ENCODE data around the gene RBCK1.
"Not testable (repeated sequence)": the region's sequence is repeated elsewhere in the genome, so short reads cannot be mapped to it uniquely, and the experiment has no call there.

Gene RBCK1

GRCh38 chr20:376750-377149, 31.3 kb upstream of the RBCK1 start:
- no peak for DNase-seq

GRCh38 chr20:377578-377977, 30.5 kb upstream of the RBCK1 start:
- not testable (repeated sequence) for DNase-seq

DNA sequence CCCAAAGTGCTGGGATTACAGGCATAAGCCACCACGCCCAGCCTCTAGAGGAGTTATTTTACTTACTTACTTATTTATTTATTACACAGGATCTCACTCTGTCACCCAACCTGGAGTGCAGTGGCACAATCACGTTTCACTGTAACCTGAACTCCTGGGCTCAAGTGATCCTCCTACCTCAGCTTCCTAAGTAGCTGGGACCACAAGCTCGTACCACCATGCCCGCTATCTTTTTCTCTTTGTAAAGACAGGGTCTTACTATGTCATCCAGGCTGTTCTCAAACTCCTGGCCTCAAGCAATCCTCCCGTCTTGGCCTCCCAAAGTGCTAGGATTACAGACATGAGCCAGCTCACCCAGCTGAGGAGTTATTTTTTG, 29.1 kb upstream of the RBCK1 start:
- DNase-seq: no peak

GRCh38 chr20:380763-381580, 27.1 kb upstream of the RBCK1 start:
- peak; percentile 65 for DNase-seq

- peak; percentile 59 for DNase-seq
These were observed 26.4 kb upstream of the RBCK1 start for GRCh38 chr20:381581-382290.

- no peak for DNase-seq
These were observed 25.6 kb upstream of the RBCK1 start for GRCh38 chr20:382291-383115.

- DNase-seq: no peak
These were observed 24.2 kb upstream of the RBCK1 start for GRCh38 chr20:383889-384288.

- no peak for DNase-seq
These were observed 23.4 kb upstream of the RBCK1 start for GRCh38 chr20:384723-385122.

DNA sequence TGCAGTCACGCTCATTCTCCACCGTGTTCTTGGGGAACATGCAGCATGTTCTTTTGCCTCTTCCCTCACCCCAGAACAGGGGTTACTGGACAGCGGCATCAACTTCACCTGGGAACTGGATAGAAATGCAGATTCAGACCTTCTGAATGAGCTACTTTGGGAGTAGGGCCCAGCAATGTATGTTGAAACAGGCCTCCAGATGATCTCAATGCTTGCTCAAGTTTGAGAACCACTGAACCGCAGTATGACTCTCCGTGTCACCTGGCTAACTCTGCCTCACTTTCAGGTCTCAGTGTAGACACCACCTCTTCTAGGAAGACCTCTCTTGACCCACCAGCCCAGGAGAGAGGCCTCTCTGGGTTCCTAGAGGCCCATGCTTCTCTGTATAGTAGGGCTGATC, 22.7 kb upstream of the RBCK1 start:
- no peak for DNase-seq

- not testable (repeated sequence) for DNase-seq
These were observed 21.5 kb upstream of the RBCK1 start for GRCh38 chr20:386634-387033.

DNA sequence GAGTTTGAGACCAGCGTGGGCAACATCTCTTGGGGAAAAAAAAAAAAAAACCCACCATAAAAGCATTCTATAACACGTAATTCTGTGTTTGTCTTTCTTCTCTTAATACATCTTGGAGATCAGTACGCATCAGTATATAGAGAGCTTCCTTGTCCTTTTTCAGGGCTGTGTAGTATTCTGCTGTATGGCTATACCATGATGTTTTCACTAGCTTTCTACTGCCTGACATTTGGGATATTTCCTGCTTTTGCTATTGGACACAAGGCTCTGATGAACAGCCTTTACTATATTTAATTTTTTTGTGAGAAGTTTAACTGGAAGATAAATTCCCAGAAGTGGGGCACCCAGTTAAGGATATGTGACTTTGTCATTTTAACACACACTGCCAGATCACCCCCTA, 20.6 kb upstream of the RBCK1 start:
- DNase-seq: no peak

DNA sequence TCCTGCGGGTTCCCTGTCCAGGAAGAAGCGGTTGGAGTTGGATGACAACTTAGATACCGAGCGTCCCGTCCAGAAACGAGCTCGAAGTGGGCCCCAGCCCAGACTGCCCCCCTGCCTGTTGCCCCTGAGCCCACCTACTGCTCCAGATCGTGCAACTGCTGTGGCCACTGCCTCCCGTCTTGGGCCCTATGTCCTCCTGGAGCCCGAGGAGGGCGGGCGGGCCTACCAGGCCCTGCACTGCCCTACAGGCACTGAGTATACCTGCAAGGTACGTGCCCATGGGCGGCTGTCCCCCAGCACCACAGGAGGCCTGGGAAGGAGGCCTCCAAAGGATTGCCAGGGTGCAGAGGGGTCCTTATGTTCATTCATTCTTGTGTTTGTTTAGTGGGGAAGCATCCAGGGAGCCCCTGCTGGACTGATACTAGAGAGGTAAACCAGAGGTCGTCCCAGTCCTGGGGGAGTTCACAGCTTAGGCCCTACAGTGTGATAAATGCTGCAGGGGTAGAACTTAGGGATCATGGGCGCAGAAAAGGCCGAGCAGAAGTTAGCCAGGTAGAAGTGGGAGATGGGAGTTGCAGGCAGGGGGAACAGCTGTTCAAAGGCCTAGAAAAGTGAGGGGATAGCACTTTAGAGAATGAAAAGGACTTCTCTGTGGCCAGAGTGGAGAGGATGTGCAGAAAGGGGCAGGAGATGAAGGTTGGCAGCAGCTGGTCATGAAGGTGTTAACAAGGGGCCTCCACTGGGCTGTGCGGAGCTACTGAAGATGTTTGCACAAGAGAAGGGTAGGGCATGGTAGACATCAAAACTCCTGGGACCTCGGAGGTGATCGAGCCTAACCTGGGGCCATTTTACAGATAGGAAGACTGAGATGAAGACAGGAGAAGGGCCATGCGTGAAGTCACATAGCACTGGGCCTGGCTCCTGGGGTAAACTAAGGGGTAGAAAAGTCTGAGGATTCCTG, 19.8 kb upstream of the RBCK1 start:
- no peak for DNase-seq

DNA sequence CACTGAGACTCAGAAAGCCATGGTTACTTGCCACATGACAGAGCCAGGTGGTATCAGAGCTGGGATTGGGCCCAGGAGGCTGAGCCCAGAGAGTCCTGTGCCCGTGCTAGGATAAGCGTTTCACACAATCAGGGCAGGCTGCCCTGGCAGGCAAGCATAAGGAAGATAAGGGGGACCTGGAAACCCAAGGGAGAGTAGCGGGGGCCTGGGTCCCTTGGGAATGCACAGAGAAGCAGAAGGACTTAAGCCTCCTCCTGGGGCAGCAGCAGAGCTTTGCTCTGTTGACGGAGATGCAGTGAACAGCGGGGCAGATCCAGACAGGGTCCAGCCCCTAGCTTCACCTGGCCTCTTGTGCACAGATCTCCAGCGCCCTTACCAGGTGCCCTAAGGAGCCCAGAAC, 18.9 kb upstream of the RBCK1 start:
- no peak for DNase-seq

DNA sequence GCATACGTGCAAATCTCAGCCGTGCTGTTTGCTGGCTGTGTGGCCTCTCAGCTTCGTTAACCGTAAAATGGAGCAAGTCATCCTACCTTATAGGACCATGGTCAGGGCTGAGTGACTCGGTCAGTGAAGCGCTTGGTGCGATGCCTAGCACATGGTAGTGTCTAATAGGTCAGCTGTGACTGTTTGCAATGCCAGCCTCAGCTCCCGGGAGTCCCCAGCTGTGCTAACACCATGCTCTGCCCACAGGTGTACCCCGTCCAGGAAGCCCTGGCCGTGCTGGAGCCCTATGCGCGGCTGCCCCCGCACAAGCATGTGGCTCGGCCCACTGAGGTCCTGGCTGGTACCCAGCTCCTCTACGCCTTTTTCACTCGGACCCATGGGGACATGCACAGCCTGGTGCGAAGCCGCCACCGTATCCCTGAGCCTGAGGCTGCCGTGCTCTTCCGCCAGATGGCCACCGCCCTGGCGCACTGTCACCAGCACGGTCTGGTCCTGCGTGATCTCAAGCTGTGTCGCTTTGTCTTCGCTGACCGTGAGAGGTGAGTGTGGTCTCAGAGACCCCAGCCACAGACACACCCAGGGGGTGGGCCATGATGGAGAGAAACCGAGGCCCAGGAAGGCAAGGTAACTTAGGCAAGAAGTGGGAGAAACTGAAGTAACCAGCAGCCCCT, 16.9 kb upstream of the RBCK1 start:
- DNase-seq: no peak

DNA sequence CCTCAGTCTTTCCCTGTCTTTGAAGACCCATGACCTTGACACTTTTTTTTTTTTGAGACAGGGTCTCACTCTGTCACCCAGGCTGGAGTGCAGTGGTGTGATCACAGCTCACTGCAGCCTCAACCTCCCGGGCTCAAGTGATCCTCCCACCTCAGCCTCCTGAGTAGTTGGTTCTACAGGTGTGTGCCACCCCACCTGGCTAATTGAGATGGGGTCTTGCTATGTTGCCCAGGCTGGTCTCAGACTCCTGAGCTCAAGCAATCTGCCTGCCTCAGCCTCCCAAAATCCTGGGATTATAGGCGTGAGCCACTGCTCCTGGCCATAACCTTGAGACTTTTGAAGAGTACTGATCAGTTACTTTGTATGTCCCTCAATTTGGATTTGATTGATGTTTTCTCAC, 14.8 kb upstream of the RBCK1 start:
- not testable (repeated sequence) for DNase-seq

- no peak for DNase-seq
These were observed 11.9 kb upstream of the RBCK1 start for GRCh38 chr20:396252-396618.

GRCh38 chr20:396619-397431, 11.3 kb upstream of the RBCK1 start:
- no peak for DNase-seq

DNA sequence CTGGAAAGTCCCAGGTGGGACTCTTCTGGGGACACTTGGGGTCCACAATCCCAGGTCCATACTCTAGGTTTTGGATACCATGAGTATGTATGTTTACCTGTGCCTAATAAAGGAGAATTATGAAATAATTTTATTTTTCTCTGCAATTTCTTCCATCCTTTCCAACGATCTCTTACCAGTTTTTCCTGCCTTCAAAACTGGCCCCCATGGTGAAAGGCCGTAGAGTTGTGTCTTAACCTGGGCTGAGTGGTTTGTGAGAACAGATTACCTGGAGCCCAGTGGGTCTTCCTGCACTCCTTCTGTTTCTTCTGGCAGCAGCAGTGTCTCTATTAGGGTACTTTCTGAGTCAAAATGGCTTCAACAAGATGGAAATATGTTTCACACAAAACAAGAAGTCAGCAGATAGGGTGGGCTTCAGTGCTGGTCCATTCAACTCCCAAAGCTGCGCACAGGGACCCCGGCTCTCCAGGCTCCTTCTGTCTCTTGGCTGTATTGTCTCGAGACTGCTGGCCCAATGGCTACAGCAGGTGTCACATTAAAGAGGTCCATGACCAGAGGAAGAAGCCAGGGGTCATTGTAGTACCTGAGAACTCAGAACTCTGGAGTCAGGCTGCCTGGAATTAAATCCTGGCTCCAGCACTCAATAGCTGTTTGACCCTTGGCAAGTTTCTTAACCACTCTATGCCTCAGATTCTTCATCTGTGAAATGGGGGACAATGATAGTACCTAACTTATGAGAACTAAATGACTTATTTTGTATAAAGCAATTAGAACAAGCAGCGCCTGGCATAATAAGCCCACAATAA, 10.5 kb upstream of the RBCK1 start:
- DNase-seq: no peak

DNA sequence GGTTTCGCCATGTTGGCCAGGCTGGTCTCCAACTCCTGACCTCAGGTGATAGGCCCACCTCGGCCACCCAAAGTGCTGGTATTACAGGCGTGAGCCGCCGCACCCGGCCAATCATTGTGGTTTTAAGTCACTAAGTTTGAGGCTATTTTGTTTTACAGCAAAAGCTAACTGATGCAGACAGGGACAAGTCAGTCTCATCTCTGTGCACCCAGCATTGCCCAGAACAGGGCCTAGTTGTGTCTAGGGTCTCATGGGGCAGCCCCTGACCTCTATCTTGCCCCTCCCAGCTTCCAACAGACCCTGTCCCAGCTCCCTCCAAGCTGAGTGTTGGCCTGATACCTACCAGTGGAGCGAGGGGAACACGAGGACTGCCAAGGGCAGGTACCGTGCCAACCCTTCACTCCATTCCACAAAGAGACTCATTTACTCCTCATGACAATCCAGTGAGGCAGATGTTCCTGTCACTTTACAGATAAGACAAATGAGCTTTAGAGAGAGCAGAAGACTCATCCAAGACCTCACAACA, 8.9 kb upstream of the RBCK1 start:
- DNase-seq: no peak

DNA sequence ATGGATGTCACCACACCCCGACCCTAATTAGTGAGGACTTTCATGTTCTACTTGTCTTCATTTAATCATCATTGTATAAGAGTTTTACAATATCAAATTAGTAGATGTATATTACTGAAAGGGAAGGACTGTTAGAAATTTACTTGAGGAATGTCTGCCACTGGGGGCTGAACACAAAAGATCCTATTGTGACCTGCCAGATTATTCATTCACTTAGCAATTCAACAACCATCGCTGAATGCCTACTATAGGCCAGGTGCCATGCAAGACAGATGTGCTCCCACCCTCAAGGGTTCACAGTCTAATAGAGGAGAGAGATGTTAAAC, 8.0 kb upstream of the RBCK1 start:
- no peak for DNase-seq
